PC-9 (cell line): ENCODE data around the gene STAMBPL1.

ENCODE experiments used
- EZH2 ChIP-seq: fragments of 200-600 bp; sonication (generic); IDR thresholded peaks from 2 replicates; pipeline ENCODE4 v1.8.0; 2017; ENCODE audit warnings: antibody characterized with exemption, low read depth
- TF ChIP-seq, protein P1 (sequence below): fragments of 200-600 bp; sonication (generic); conservative IDR thresholded peaks from 2 replicates; pipeline ENCODE4 v1.6.1; 2017; ENCODE audit warnings: mixed run types, antibody characterized with exemption, mild to moderate bottlenecking, moderate library complexity

DNA sequence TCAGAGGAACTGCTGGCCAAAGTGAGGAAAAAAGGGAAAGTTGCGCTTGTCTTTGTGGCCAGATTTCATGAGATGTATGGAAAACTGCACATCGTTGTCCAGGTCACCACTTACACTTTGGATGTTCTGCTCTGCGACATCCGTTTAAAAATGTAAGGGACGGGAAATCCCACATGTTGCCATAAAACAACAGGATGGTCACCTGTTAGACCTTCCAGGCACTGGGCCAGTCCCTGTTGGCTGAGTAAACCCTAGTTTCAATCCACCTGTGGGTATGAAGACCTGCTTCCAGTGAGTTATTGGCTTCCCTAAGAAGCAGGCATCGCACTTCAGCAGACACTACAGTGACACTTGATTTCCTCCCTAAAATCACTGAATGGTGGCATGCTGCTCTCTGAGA lies 2.7 kb upstream of the STAMBPL1 start:
- TF ChIP-seq EZH2: no peak
- TF ChIP-seq, protein P1, sequence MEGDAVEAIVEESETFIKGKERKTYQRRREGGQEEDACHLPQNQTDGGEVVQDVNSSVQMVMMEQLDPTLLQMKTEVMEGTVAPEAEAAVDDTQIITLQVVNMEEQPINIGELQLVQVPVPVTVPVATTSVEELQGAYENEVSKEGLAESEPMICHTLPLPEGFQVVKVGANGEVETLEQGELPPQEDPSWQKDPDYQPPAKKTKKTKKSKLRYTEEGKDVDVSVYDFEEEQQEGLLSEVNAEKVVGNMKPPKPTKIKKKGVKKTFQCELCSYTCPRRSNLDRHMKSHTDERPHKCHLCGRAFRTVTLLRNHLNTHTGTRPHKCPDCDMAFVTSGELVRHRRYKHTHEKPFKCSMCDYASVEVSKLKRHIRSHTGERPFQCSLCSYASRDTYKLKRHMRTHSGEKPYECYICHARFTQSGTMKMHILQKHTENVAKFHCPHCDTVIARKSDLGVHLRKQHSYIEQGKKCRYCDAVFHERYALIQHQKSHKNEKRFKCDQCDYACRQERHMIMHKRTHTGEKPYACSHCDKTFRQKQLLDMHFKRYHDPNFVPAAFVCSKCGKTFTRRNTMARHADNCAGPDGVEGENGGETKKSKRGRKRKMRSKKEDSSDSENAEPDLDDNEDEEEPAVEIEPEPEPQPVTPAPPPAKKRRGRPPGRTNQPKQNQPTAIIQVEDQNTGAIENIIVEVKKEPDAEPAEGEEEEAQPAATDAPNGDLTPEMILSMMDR: no peak
